ENCODE measurements around the gene MFF. TPM values are rescaled to one million over a fixed set of nuclear protein-coding genes. Genes with fewer than 3 reads are reported as not detected.

The MFF gene
- total RNA-seq, 1 donor from 2014 or later = 94.8 TPM

DNA sequence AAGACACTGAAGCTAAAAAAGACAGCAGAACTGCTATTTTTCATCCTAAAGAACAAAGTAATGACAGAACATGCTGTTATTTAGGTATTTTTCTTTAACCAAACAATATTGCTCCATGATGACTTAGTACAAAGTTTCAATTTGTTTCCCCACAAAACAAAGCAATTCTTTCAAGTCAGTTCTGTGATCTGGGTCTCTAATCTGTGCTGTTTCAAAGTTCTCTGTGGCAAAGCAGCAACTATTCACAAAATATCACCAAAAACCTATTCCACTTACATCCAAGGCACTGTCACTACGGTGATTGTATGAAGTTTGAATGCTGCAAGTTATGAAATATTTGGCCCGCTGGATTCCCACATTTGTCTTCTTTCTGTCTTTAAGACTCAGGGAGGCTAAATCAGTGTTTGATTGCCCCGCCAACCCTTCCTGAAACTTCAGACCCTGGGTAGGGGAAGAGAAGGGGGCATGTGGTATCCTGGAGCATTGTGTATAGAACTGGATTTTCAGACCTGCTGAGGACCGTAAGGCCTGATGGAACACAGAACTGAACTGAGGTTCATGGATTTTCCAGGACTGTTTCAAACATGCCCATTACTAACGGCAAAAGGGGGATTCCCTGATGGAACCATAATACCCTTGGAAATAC, 13.1 kb upstream of the MFF start:
- TF ChIP-seq, protein P1, sequence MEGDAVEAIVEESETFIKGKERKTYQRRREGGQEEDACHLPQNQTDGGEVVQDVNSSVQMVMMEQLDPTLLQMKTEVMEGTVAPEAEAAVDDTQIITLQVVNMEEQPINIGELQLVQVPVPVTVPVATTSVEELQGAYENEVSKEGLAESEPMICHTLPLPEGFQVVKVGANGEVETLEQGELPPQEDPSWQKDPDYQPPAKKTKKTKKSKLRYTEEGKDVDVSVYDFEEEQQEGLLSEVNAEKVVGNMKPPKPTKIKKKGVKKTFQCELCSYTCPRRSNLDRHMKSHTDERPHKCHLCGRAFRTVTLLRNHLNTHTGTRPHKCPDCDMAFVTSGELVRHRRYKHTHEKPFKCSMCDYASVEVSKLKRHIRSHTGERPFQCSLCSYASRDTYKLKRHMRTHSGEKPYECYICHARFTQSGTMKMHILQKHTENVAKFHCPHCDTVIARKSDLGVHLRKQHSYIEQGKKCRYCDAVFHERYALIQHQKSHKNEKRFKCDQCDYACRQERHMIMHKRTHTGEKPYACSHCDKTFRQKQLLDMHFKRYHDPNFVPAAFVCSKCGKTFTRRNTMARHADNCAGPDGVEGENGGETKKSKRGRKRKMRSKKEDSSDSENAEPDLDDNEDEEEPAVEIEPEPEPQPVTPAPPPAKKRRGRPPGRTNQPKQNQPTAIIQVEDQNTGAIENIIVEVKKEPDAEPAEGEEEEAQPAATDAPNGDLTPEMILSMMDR (IDR thresholded peaks at IDR 0.05; ENCODE audit: insufficient read depth, low read length, poor library complexity, severe bottlenecking) = no peak
- Histone ChIP-seq H3K36me3 (ENCODE audit: control insufficient read depth, insufficient read depth, low read length) (no peaks in the 10 kb centered on the region), H3K27me3 (ENCODE audit: control insufficient read depth, insufficient read depth, low read length) (no peaks in the 10 kb centered on the region), H3K4me3 (ENCODE audit: low read depth, low read length) (no peak overlapping the region)
- no peak for DNase-seq (ENCODE audit: low read depth)

DNA sequence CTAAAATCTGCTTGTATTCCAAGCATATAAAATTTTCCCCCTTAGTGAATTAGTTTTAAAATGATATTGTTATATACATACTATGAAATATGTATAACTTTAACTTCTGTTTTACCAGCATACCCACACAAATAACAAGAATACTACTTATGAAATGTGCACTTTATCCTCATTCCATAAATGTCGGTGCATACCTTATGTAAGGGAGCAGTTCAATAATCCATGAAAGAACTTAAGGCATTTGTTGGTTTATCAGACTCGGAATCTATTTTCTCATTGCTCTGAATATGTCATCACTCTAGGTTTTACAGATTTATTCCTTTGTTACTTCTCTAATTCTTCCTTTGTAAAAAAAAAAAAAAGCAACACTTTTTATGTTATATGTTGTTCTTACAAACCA, 12.5 kb upstream of the MFF start:
- TF ChIP-seq, protein P1 (IDR thresholded peaks at IDR 0.05; ENCODE audit: insufficient read depth, low read length, poor library complexity, severe bottlenecking) = no peak
- no peak for DNase-seq (ENCODE audit: low read depth)
- H3K4me3 ChIP-seq (ENCODE audit: low read depth, low read length) = no peak overlapping the region
- H3K27me3 ChIP-seq (ENCODE audit: control insufficient read depth, insufficient read depth, low read length) = no peaks in the 10 kb centered on the region
- no peaks in the 10 kb centered on the region for H3K36me3 ChIP-seq (ENCODE audit: control insufficient read depth, insufficient read depth, low read length)

DNA sequence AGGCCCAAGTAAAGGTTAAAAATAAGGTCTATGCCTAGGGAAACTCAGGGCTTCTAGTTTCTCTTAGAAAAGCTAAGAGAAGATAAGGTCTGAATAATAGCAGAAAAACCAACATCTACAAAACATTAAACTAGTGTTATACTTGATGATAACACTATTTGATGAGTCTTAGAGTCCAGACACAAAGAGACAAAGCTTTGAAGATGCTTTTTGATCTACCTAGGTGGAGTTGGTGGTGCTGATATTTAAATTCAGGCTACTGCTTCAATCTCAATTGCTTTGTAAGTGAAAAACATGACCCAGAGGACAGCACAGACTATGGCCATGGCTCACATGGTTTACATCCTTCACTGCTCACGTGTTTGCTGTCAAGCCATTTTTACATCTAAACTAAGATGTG, 11.7 kb upstream of the MFF start:
- H3K27me3 ChIP-seq (ENCODE audit: control insufficient read depth, insufficient read depth, low read length) = no peaks in the 10 kb centered on the region
- no peak for DNase-seq (ENCODE audit: low read depth)
- no peaks in the 10 kb centered on the region for H3K36me3 ChIP-seq (ENCODE audit: control insufficient read depth, insufficient read depth, low read length)
- H3K4me3 ChIP-seq (ENCODE audit: low read depth, low read length) = no peak overlapping the region
- TF ChIP-seq, protein P1 (IDR thresholded peaks at IDR 0.05; ENCODE audit: insufficient read depth, low read length, poor library complexity, severe bottlenecking) = no peak

DNA sequence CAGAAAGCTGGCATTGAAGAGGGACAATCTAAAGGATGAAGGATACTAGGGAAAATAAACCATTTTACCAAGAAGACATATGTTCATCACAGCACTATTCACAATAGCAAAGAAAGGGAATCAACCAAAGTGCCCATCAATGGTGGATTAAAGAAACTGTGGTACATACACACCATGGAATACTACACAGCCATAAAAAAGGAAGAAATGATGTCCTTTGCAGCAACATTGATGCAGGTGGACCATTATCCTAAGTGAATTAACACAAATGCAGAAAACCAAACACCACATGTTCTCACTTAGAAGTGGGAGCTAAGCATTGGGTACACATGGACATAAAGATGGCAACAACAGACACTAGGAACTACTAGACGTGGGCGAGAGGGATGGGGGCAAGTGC, 7.2 kb upstream of the MFF start:
- no peak for DNase-seq (ENCODE audit: low read depth)
- H3K36me3 ChIP-seq (ENCODE audit: control insufficient read depth, insufficient read depth, low read length) = no peaks in the 10 kb centered on the region
- TF ChIP-seq, protein P1 (IDR thresholded peaks at IDR 0.05; ENCODE audit: insufficient read depth, low read length, poor library complexity, severe bottlenecking) = no peak
- no peak overlapping the region for H3K4me3 ChIP-seq (ENCODE audit: low read depth, low read length)
- no peaks in the 10 kb centered on the region for H3K27me3 ChIP-seq (ENCODE audit: control insufficient read depth, insufficient read depth, low read length)

DNA sequence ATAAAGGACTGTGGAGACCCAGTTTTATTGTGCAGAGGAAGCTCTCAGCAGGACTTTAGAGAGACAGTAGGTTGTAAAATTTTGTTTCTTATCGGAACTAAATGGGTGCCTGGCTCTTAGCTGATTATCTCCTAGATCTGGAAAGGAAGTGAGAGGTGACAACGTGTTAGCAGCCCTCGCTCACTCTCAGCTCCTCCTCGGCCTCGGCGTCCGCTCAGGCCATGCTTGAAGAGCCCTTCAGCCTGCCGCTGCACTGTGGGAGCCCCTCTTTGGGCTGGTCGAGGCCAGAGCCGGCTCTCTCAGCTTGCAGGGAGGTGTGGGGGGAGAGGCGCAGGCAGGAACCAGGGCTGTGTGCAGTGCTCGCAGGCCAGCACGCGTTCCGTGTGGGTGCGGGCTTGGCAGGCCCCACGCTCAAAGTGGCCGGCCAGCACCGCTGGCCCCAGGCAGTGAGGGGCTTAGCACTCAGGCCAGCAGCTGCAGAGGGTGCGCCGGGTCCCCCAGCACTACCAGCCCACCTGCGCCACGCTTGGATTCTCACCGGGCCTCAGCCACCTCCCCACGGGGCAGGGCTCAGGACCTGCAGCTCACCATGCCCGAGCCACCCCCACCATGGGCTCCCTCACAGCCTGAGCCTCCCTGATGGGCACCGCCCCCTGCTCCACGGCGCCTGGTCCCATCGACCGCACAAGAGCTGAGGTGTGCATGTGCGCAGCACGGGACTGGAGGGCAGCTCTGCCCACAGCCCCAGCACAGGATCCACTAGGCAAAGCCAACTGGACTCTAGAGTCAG, 4.6 kb upstream of the MFF start:
- TF ChIP-seq, protein P1 (IDR thresholded peaks at IDR 0.05; ENCODE audit: insufficient read depth, low read length, poor library complexity, severe bottlenecking) = no peak

More for the DNA sequence above, 4.6 kb upstream of the MFF start:
- no peaks in the 10 kb centered on the region for H3K27me3 ChIP-seq (ENCODE audit: control insufficient read depth, insufficient read depth, low read length)
- no peak for DNase-seq (ENCODE audit: low read depth)
- no peak overlapping the region for H3K4me3 ChIP-seq (ENCODE audit: low read depth, low read length)
- no peaks in the 10 kb centered on the region for H3K36me3 ChIP-seq (ENCODE audit: control insufficient read depth, insufficient read depth, low read length)
